ENCODE results near the gene CXCR5.

CXCR5 gene

GRCh38 chr11:118911113-118911879 lies 27.6 kb downstream of the CXCR5 start:
- Histone ChIP-seq H3K18ac (ENCODE audit: low read length) (peak overlapping the region; percentile 91), H3K79me1 (ENCODE audit: low read length) (peaks cover 31% of the 10 kb centered on the region), H2BK15ac (replicated peaks; ENCODE audit: low read depth) (no peak overlapping the region), H3K36me3 (ENCODE audit: control insufficient read depth, insufficient read depth, low read length) (no peaks in the 10 kb centered on the region), H3K4me2 (ENCODE audit: low read length) (peak overlapping the region; percentile 61), H2AK5ac (ENCODE audit: low read length) (peak overlapping the region; percentile 98), H3K27me3 (ENCODE audit: insufficient read depth, low read length, poor library complexity) (no peaks in the 10 kb centered on the region), H3K4ac (ENCODE audit: low read depth, low read length) (peak overlapping the region; percentile 88), H2BK120ac (ENCODE audit: low read depth, low read length) (peak overlapping the region; percentile 54), H3K9ac (ENCODE audit: low read length) (peak overlapping the region; percentile 78), H3K4me3 (ENCODE audit: low read length) (no peak overlapping the region), H4K5ac (ENCODE audit: low read length) (no peak overlapping the region), H4K8ac (ENCODE audit: low read depth, low read length) (no peak overlapping the region), H3K4me1 (ENCODE audit: control insufficient read depth, low read depth, low read length) (peaks cover 57% of the 10 kb centered on the region), H3K23ac (ENCODE audit: low read length) (peak overlapping the region; percentile 86), H2BK5ac (ENCODE audit: low read length) (peak overlapping the region; percentile 97), H3K27ac (ENCODE audit: low read depth, low read length) (peak overlapping the region; percentile 96), H3K56ac (ENCODE audit: low read length) (peak overlapping the region; percentile 94), H3K79me2 (ENCODE audit: control insufficient read depth, insufficient read depth, low read length) (peaks cover 43% of the 10 kb centered on the region)
- WGBS (ENCODE audit: extremely low coverage, insufficient coverage, low lambda C conversion rate): no CpG with 5 or more reads among the region's 21 CpGs
- DNase-seq: peak; percentile 83

GRCh38 chr11:118911880-118912741 lies 28.4 kb downstream of the CXCR5 start:
- DNase-seq: peak; percentile 99
- peak overlapping the region; percentile 24 for H2BK120ac ChIP-seq (ENCODE audit: low read depth, low read length)
- H3K4me1 ChIP-seq (ENCODE audit: control insufficient read depth, low read depth, low read length): peaks cover 61% of the 10 kb centered on the region
- H3K4me2 ChIP-seq (ENCODE audit: low read length): peak overlapping the region; percentile 43
- no peaks in the 10 kb centered on the region for H3K27me3 ChIP-seq (ENCODE audit: insufficient read depth, low read length, poor library complexity)
- H2BK15ac ChIP-seq (replicated peaks; ENCODE audit: low read depth): no peak overlapping the region
- peak overlapping the region; percentile 91 for H3K18ac ChIP-seq (ENCODE audit: low read length)
- H4K5ac ChIP-seq (ENCODE audit: low read length): peak overlapping the region; percentile 66
- peak overlapping the region; percentile 94 for H3K56ac ChIP-seq (ENCODE audit: low read length)
- peak overlapping the region; percentile 88 for H3K4ac ChIP-seq (ENCODE audit: low read depth, low read length)
- no peaks in the 10 kb centered on the region for H3K36me3 ChIP-seq (ENCODE audit: control insufficient read depth, insufficient read depth, low read length)
- peaks cover 30% of the 10 kb centered on the region for H3K79me1 ChIP-seq (ENCODE audit: low read length)
- peak overlapping the region; percentile 96 for H3K27ac ChIP-seq (ENCODE audit: low read depth, low read length)
- peaks cover 47% of the 10 kb centered on the region for H3K79me2 ChIP-seq (ENCODE audit: control insufficient read depth, insufficient read depth, low read length)
- H4K8ac ChIP-seq (ENCODE audit: low read depth, low read length): no peak overlapping the region
- H3K4me3 ChIP-seq (ENCODE audit: low read length): no peak overlapping the region
- H2AK5ac ChIP-seq (ENCODE audit: low read length): peak overlapping the region; percentile 98
- WGBS (ENCODE audit: extremely low coverage, insufficient coverage, low lambda C conversion rate): no CpG with 5 or more reads among the region's 23 CpGs
- H3K23ac ChIP-seq (ENCODE audit: low read length): peak overlapping the region; percentile 97
- peak overlapping the region; percentile 97 for H2BK5ac ChIP-seq (ENCODE audit: low read length)
- H3K9ac ChIP-seq (ENCODE audit: low read length): peak overlapping the region; percentile 78

GRCh38 chr11:118912742-118913410 lies 29.2 kb downstream of the CXCR5 start:
- DNase-seq: peak; percentile 73
- Histone ChIP-seq H2BK120ac (ENCODE audit: low read depth, low read length) (peak overlapping the region; percentile 39), H2AK5ac (ENCODE audit: low read length) (peak overlapping the region; percentile 87), H4K8ac (ENCODE audit: low read depth, low read length) (no peak overlapping the region), H3K4me1 (ENCODE audit: control insufficient read depth, low read depth, low read length) (peaks cover 62% of the 10 kb centered on the region), H3K18ac (ENCODE audit: low read length) (peak overlapping the region; percentile 78), H4K5ac (ENCODE audit: low read length) (peak overlapping the region; percentile 66), H3K56ac (ENCODE audit: low read length) (peak overlapping the region; percentile 94), H3K4me3 (ENCODE audit: low read length) (no peak overlapping the region), H3K9ac (ENCODE audit: low read length) (peak overlapping the region; percentile 75), H3K4ac (ENCODE audit: low read depth, low read length) (peak overlapping the region; percentile 39), H3K79me1 (ENCODE audit: low read length) (peaks cover 34% of the 10 kb centered on the region), H3K79me2 (ENCODE audit: control insufficient read depth, insufficient read depth, low read length) (peaks cover 51% of the 10 kb centered on the region), H3K4me2 (ENCODE audit: low read length) (peak overlapping the region; percentile 27), H3K23ac (ENCODE audit: low read length) (peak overlapping the region; percentile 97), H2BK5ac (ENCODE audit: low read length) (peak overlapping the region; percentile 96), H3K36me3 (ENCODE audit: control insufficient read depth, insufficient read depth, low read length) (no peaks in the 10 kb centered on the region), H2BK15ac (replicated peaks; ENCODE audit: low read depth) (no peak overlapping the region), H3K27ac (ENCODE audit: low read depth, low read length) (peak overlapping the region; percentile 96), H3K27me3 (ENCODE audit: insufficient read depth, low read length, poor library complexity) (no peaks in the 10 kb centered on the region)
- WGBS (ENCODE audit: extremely low coverage, insufficient coverage, low lambda C conversion rate): no CpG with 5 or more reads among the region's 12 CpGs

GRCh38 chr11:118913411-118914125 lies 29.9 kb downstream of the CXCR5 start:
- Histone ChIP-seq H3K27me3 (ENCODE audit: insufficient read depth, low read length, poor library complexity) (no peaks in the 10 kb centered on the region), H3K79me2 (ENCODE audit: control insufficient read depth, insufficient read depth, low read length) (peaks cover 48% of the 10 kb centered on the region), H3K79me1 (ENCODE audit: low read length) (peaks cover 30% of the 10 kb centered on the region), H3K36me3 (ENCODE audit: control insufficient read depth, insufficient read depth, low read length) (no peaks in the 10 kb centered on the region), H3K4me3 (ENCODE audit: low read length) (no peak overlapping the region), H4K8ac (ENCODE audit: low read depth, low read length) (no peak overlapping the region), H3K18ac (ENCODE audit: low read length) (peak overlapping the region; percentile 78), H3K4me1 (ENCODE audit: control insufficient read depth, low read depth, low read length) (peaks cover 60% of the 10 kb centered on the region), H3K27ac (ENCODE audit: low read depth, low read length) (peak overlapping the region; percentile 96), H3K56ac (ENCODE audit: low read length) (peak overlapping the region; percentile 94), H2BK120ac (ENCODE audit: low read depth, low read length) (peak overlapping the region; percentile 39), H3K23ac (ENCODE audit: low read length) (no peak overlapping the region), H2BK5ac (ENCODE audit: low read length) (peak overlapping the region; percentile 96), H2AK5ac (ENCODE audit: low read length) (peak overlapping the region; percentile 59), H2BK15ac (replicated peaks; ENCODE audit: low read depth) (no peak overlapping the region), H4K5ac (ENCODE audit: low read length) (no peak overlapping the region), H3K9ac (ENCODE audit: low read length) (peak overlapping the region; percentile 75), H3K4ac (ENCODE audit: low read depth, low read length) (peak overlapping the region; percentile 39), H3K4me2 (ENCODE audit: low read length) (no peak overlapping the region)
- no peak for DNase-seq
- no CpG with 5 or more reads among the region's 9 CpGs for WGBS (ENCODE audit: extremely low coverage, insufficient coverage, low lambda C conversion rate)

Data from mesendoderm (in vitro differentiated cells).